Left forelimb (tissue), 1 donor: ENCODE measurements around the gene SYT4.
"Not testable (repeated sequence)": the region's sequence is repeated elsewhere in the genome, so short reads cannot be mapped to it uniquely, and the experiment has no call there.

ENCODE experiments used
- DNase-seq: peaks from one replicate; pipeline ENCODE4 v3.0.0-alpha.2; 2018; ENCODE audit warnings: low spot score

The SYT4 gene, protein sequence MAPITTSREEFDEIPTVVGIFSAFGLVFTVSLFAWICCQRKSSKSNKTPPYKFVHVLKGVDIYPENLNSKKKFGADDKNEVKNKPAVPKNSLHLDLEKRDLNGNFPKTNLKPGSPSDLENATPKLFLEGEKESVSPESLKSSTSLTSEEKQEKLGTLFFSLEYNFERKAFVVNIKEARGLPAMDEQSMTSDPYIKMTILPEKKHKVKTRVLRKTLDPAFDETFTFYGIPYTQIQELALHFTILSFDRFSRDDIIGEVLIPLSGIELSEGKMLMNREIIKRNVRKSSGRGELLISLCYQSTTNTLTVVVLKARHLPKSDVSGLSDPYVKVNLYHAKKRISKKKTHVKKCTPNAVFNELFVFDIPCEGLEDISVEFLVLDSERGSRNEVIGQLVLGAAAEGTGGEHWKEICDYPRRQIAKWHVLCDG

DNA sequence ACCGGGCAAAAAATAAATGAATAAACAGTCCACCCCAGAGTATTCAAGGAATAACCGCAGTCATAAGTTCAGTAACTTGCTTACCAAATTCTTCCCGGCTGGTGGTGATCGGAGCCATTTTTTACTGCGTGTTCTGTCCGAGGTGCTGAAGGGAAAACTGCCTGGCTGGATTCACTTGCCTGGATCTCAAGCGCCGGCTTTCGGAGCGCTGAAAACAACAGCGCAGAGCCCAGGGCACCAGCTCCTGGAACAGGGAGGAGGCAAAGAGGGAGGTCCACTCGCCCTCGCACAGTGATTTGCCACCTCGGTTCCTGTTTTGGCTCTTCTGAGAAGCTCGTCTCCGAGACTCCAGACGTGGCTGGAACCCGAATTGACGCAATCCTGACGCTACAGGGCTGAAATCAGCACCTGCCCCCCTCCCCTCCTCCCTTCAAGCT is at the start of gene SYT4:
TSS of gene SYT4 (minus strand) at position 327 of the 437 bp plus-strand sequence. CDS start at position 118, 209 bp downstream.
- no peak for DNase-seq

DNA sequence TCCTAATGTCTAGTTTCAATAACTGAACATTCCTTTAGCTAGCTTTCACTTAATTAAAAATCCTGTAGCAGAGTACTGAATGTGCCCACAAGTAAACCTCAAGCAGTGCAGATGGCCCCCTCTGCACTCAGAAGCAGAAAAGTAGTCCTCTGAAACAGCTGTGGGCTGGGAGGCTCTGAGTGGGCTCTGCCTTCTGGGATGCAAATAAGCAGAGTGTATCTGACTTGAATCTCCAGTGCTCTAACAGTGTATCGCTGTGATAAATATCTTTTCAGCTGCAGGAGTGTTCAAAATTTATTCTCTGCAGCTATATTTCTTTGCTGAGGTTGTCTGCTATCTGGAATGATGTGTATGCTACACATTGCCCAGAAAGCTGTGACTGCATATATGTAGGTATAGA is 44.8 kb upstream of the SYT4 start:
- no peak for DNase-seq

DNA sequence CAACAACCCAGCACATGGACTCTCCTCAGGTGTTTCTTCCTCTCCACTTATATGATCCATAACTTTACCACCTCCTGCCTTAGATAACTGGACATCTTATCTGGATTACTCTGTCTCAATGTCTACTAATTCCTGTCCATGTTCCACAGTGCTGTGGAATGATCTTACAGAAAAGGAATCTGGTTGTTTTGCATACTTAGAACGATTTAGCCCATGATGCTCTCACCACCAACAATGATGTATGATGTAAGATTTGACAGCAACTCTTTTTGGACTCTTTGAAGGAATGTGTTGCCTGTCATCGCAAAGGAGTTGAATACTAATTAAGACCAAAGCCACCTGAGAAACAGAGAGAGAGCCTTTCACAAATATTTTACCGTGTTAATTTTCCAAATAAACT is 37.7 kb upstream of the SYT4 start:
- no peak for DNase-seq

DNA sequence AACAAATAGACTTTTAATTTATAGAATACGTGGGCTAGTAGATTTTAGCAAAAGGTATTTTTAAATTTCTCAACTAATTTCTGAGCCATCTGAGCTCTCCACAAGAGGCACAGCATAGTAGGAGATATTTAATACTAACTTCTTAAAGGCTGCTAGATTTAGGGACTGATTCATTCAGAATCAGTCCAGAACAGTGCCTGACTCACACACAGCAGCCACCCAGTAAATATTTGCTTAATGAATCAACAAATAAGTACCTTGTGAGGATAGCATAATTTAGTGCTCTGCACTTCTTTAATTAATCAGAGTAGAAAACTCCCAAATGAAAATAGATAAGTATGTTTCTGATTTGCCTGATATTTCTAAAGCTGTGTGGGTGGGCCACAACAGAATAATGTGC is 35.6 kb upstream of the SYT4 start:
- DNase-seq, result no peak

DNA sequence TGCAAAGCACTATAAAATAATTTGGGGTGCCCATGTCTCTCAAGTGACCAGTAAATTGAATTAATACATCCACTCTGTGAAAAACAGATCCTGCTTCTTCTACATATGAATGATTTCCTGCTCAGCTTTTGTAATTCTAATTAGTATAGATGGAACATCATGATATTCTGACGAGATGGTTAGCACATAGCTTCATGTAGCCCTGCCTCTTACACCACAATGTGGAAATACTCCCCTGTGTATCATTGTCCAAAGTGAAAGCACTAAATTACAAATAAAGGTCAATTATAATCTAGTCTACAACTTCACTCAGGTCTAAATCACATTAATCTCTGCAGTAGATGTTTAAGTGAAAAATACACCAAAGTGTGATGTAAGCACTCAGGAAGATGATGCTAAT is 32.9 kb upstream of the SYT4 start:
- no peak for DNase-seq

DNA sequence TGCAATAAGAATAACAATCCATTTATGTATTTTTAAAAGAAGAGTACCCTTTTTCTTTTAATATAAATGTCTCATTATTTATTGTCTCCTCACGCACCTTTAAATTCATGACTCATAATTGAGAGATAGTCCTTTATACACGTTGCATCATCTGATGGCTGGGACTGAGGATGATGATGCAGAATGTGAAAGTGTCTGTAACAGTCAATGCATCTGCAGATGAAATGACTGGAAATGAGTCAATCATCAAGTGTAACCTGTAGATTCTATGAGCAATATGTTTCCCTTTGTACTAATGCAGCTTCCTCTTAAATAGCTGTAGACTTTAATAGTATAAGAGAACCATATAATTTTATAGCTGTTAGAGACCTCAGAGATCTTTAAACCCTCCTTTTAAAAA is 26.1 kb upstream of the SYT4 start:
- DNase-seq, result no peak

DNA sequence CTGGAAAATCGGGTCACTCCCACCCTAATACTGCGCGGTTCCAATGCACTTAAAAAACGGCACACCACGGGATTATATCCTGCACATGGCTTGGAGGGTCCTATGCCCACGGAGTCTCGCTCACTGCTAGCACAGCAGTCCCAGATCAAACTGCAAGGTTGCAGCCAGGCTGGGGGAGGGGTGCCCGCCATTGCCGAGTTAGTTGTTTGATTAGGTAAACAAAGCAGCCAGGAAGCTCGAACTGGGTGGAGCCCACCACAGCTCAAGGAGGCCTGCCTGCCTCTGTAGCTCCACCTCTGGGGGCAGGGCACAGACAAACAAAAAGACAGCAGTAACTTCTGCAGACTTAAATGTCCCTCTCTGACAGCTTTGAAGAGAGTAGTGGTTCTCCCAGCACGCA is 8.9 kb upstream of the SYT4 start:
- DNase-seq, result not testable (repeated sequence)

DNA sequence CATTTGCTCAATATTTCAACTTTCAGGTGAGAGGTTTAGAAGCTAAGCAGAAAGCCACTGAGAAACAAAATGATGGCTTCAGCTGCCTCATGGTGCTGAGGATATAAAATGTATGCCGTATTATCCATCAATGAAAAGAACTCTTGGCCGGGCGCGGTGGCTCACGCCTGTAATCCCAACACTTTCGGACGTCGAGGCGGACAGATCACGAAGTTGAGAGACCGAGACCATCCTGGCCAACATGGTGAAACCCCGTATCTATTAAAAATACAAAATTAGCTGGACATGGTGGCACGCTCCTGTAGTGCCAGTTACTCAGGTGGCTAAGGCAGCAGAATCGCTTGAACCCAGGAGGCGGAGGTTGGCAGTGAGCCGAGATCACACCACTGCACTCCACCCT is 6.0 kb upstream of the SYT4 start:
- DNase-seq, result no peak

DNA sequence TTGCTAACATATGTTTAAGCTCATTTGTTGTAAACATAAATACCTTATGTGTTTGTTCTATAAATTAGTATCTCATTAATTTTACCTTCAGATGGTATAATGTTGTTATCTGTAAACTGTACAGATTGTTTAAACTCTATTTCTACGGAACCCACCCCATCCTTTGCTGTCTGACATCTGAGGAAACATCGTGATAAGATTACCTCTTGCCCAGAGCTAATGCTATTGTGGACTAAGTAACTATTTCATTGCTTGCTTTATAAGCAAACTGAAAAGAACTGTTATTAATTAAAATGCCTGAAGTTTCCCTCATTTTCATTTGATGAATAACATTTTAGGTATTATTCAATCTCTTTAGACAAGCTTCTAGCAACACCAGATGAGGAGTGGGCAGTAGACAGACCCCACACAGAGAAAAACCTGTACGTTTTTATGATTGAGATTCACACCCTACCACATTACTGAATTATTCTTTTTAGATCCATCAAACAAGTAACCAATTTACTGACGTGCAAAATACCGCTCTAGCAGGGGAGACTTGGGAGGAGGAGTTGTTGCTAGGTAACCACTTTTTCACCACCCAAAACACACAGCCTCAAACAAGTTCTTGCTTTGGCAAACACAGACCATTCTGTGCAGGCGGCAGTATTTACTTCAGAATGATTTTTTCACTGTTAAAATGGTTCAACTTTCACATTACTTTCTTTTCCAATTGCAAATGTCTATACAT is 1.9 kb upstream of the SYT4 start:
- DNase-seq, result no peak

DNA sequence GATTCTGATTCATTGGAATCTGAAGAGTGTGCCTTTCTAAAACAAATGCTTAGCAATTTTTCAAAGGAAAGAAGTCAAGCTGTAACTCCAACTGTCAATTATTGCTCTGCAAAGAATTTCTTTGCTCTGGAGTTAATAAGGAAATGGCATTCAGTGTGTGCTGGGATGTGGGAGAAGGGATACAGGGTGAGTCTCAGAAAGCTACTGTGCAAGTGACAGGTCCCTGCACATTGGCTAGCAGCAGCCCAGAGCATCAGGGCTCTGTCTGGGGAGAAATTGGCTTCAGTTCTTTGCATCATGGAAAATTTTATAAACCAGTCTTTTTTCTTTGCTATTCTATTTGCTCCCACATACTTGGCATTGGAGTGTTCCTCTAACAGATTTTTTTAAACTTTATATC is 1.1 kb upstream of the SYT4 start:
- no peak for DNase-seq

DNA sequence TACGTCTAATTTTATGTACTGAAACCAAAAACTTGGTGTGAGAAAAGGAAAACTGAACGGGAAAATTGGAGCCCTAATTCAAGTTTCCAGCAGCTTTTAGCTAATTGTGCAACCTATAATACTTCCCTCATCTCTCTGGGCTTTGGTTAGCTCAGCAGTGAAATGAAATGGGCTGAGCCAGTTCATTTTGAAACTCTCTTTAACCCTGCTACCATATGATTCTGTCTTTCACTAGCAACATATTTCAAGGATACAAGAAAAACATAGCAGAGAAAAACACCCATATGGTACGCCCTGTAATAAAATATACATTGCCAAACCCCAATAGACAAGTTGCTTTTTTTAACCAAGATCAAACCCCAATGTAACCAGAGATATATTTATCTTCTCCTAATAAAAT is 799 bp downstream of the SYT4 start:
- no peak for DNase-seq

DNA sequence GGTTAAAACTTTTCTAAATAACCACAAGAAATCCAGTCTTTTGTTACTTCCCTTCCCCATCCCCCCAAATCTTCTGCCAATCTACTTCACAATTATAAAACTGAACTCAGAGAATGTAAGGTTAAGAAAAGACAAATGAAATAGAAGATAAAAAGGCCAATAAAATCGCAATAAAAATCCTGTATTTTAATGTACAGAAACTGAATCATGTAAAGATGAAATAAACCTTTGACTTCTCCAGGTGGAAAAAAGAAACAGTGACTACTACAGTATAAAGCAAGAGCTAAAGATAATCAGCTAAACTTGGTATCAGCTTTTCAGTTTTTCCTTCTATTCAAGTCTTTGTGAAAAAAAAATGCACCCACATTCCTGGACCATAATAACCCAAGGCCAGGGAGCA is 1.7 kb downstream of the SYT4 start:
- no peak for DNase-seq

DNA sequence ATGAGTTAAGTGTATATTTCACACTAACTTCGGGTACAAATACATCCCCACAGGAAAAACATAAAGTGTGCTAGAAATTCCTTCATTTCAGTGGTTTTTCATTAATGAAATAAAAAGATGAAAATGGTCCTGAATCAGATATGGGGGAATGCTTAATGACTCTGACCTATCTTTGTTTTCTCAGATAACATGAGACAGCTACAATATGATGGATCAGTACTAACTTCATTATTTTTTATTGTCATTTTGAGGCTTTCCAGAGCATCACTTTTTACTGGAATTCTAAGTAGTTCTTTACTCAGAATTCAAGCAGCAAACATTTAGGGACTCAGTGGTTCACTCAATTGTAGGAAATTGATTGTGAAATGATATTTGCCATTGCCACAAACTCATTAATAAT is 2.8 kb downstream of the SYT4 start:
- no peak for DNase-seq

DNA sequence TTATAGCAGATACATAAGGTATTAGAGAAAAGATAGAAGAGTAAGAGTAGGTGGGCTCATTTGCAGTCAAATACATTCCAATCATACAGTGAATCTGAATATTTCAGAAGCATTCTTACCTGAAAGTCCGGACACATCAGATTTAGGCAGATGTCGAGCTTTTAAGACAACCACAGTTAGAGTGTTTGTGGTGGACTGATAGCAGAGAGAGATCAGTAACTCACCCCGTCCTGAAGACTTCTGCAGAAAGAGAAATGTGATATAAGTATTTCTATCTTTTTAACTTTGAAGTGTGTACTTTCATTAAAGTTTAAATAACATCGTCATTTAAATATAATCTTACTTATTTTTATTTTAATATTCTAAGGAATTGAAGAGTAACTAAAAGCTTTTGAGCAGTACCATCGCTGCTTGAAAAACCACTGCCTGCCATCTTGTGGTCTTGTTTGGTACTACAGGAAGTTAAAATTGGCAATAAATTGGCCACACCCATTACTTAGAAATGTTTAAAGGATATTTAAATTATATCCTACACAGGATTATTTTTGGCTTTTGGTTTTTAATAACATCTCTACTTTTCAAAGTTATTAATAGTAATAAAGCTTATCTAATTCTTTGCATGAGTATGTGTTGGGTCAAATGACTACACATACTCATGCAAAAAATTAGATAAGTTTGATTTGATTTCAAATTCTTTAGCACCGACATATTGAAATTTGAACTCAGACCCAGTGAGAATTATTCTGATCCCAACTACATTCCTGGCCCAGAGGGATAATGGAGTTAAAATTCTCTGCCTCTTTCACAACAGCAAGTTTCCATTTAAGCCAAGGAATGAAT is 5.5 kb downstream of the SYT4 start:
- DNase-seq, result no peak

DNA sequence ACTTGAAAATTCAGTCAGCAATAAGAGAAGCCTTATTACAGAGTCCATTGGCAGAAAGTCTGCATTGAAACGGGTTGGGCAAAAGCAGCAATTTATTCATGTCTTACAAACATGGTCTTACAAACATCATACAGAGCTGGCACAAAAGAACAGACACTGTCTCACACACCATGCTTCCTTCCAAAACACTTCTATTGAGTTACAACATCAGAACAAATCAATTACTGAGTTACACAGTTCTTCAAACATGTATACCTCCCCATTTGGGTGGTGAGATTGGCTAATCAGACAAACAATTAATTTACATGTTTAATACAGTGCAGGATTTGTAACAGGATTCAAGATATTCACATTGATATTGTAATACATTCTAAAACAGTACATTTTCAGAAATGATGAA is 9.5 kb downstream of the SYT4 start:
- no peak for DNase-seq

DNA sequence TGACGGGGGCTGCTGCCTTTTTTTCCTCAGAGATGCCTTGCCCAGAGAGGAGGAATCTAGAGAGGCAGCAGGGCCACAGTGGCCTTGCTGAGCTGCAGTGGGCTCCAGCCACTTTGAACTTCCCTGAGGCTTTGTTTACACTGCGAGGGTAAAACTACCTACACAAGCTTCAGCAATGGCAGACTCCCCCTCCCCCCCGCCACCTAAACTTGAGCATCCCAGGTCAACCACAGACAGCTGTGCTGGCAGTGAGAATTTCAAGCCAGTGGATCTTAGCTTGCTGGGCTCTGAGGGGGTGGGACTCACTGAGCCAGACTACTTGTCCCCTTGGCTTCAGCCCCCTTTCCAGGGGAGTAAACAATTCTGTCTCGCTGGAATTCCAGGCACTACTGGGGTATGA is 11.8 kb downstream of the SYT4 start:
- DNase-seq, result no peak

DNA sequence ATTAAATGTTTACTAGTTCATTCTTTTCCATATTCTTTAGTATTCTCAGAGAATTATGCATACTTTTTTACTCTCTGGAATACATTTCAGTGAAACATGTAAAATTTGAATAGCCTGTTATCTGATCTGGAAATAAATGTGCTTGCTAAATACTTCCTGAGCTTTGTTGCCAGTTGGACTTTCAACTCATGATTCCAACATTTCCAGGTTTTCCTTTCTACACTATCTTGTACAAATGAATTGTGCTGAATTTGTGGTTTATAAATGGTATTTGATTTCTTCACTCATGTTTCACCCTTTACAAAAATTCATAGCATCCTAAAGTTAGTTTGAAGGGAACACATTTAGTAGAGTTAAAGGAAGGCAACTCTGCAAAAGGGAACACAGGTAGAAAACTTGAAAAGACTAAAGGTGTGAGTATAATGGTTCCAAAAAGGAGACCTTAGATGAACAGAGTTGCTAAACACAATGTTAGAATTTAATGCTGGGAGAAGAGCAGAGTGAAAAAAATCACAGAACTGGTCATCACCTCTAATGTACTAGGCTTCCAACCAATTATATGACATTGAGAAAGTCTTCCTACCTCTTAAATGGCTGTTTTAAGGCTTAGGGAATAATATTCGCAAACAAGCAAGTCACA is 28.6 kb downstream of the SYT4 start:
- DNase-seq, result no peak

DNA sequence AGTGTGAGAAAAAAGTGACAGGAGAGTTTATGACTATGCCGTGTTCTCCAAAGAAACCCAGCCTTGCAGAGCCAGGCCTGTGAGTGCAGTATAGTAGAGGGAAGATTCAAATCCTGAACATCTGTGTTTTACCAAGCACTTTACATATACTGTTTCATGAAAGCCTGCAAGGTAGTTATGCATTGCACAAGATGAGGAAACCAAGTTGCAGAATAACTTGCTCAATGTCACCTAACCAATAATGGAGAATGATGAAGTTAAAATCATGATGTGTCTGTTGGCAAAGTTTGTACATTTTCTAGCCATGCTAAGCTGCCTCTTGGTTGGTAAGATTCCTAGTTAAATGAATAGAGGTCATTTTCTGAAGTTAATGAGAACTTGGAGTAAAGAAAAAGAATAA is 29.3 kb downstream of the SYT4 start:
- no peak for DNase-seq

DNA sequence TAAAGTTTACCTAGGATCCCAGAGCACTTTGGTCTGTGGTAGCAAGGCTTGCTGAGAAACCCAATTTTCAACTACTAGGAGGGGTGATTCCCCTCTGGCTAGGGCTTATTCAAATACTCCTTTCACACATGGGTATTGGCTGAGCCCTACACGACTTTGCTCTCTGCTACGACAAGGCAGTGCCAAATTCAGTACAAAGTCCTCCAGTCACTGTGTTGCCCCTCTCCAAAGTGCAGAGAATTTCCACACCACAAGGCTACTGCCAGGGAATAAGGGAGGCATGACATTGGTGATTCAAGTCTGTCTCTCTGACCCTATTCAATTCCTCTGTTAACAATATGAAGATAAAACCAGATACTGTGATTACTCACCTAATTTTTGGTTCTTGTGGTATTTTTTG is 38.9 kb downstream of the SYT4 start:
- DNase-seq, result no peak

DNA sequence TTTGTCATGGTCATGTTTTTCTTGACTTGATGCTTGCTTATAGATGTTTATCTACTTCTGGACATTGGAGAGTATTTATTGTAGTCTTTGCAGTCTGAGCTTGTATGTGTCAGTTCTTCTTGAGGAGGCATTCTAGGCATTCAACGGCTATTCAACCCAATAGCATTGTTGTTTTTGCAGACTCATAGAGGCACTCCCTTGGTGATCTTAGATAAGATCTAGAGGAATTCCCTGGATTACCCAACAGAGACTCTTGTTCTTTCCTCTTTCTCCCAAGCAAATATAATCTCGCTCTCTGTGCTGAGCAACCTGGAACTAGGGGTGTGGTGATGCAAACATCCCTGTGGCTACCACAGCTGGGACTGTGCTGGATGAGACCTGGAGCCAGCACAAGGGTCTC is 40.4 kb downstream of the SYT4 start:
- no peak for DNase-seq

DNA sequence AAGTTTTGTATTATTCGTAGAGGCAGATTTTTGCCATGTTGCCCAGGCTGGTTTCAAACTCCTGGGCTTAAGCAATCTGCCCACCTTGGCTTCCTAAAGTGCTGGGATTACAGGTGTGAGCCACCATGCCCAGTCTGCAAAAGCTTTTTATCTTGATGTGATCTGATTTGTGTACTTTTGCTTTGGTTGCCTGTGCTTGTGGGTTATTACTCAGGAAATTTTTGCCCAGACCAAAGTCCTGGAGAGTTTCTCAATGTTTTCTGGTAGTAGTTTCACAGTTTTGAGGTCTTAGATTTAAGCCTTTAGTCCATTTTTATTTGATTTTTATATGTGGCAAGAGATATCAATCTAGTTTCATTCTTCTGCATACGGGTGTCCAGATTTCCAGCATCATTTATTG is 42.4 kb downstream of the SYT4 start:
- DNase-seq, result no peak

DNA sequence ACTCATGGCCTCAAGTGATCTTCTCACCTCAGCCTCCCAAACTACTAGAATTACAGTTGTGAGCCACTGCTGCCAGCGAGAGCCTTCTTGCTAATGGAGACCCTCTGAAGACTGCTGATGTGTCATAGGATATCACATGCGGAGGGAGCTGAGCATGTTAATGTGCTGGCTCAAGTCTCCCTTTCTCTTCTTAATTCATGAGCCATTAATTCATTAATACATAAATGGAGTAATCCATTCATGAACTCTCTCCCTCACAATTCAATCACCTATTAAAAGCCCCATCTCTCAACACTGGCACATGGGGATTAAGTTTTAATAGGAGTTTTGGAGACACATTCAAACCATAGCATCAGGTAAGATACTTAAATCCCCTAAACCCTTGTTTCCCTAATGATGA is 54.8 kb downstream of the SYT4 start:
- DNase-seq, result no peak
